GM23338 (cell line): ENCODE results near the gene SYT17. TPM values are rescaled to one million over a fixed set of nuclear protein-coding genes. Genes with fewer than 3 reads are reported as not detected.

Experiments used
- ATAC-seq: fragments of 200-7000 bp; cut with Tn5 transposase; 3 replicates; pipeline ENCODE4 v1.9.1; 2020
- DNase-seq: peaks from one replicate; pipeline ENCODE4 v3.0.0-alpha.2; 2015; ENCODE audit warnings: low spot score
- H2AFZ ChIP-seq: fragments of 200-600 bp; sonication (generic); 2 replicates; pipeline ENCODE4 v1.8.0; 2016; ENCODE audit warnings: antibody characterized with exemption, mild to moderate bottlenecking, moderate library complexity
- H3F3A ChIP-seq: fragments of 200-600 bp; sonication (generic); replicated peaks from 2 replicates; pipeline ENCODE4 v1.8.0; 2017; ENCODE audit warnings: antibody characterized with exemption, mixed run types, low read depth
- H3K27ac ChIP-seq: fragments of 200-600 bp; sonication (generic); 2 replicates; pipeline ENCODE4 v1.6.1; 2016; ENCODE audit warnings: low read depth
- H3K27me3 ChIP-seq: fragments of 200-600 bp; sonication (generic); 2 replicates; pipeline ENCODE4 v1.8.0; 2016; ENCODE audit warnings: mild to moderate bottlenecking, mixed run types, moderate library complexity; ENCODE audit not compliant: insufficient read depth
- H3K36me3 ChIP-seq: fragments of 200-600 bp; sonication (generic); 2 replicates; pipeline ENCODE4 v1.8.0; 2016; ENCODE audit warnings: mild to moderate bottlenecking; ENCODE audit not compliant: insufficient read depth
- H3K4me1 ChIP-seq: fragments of 200-600 bp; sonication (generic); 2 replicates; pipeline ENCODE4 v1.8.0; 2016; ENCODE audit warnings: mild to moderate bottlenecking, moderate library complexity; ENCODE audit not compliant: insufficient read depth
- H3K4me2 ChIP-seq: fragments of 200-600 bp; sonication (generic); 2 replicates; pipeline ENCODE4 v1.7.1; 2017; ENCODE audit warnings: mixed run types
- H3K4me3 ChIP-seq: fragments of 200-600 bp; sonication (generic); 2 replicates; pipeline ENCODE4 v1.6.1; 2016; ENCODE audit warnings: mixed run types
- H3K79me2 ChIP-seq: fragments of 200-600 bp; sonication (generic); replicated peaks from 2 replicates; pipeline ENCODE4 v1.8.0; 2017; ENCODE audit warnings: mild to moderate bottlenecking; ENCODE audit not compliant: insufficient read depth
- H3K9me2 ChIP-seq: fragments of 200-600 bp; sonication (generic); 2 replicates; pipeline ENCODE4 v1.8.0; 2017; ENCODE audit not compliant: insufficient read depth
- H4K20me1 ChIP-seq: fragments of 200-600 bp; sonication (generic); replicated peaks from 2 replicates; pipeline ENCODE4 v1.8.0; 2017; ENCODE audit warnings: mild to moderate bottlenecking; ENCODE audit not compliant: insufficient read depth
- H3K27ac Mint-ChIP-seq: 2 replicates; pipeline ENCODE4 v1.8.0; 2020; ENCODE audit warnings: inconsistent platforms, mild to moderate bottlenecking, moderate library complexity, mixed read lengths
- H3K27me3 Mint-ChIP-seq: 3 replicates; pipeline ENCODE4 v1.8.0; 2022; ENCODE audit warnings: low read depth, mild to moderate bottlenecking, moderate library complexity, mixed read lengths, inconsistent platforms; ENCODE audit not compliant: insufficient read depth, poor library complexity
- H3K36me3 Mint-ChIP-seq: 3 replicates; pipeline ENCODE4 v1.8.0; 2021; ENCODE audit warnings: low read depth, mild to moderate bottlenecking, inconsistent platforms, moderate library complexity, mixed read lengths
- H3K4me1 Mint-ChIP-seq: 3 replicates; pipeline ENCODE4 v1.8.0; 2020; ENCODE audit warnings: mild to moderate bottlenecking, inconsistent platforms, mixed read lengths
- H3K4me3 Mint-ChIP-seq: 3 replicates; pipeline ENCODE4 v1.8.0; 2021; ENCODE audit warnings: moderate library complexity, mild to moderate bottlenecking, inconsistent platforms, mixed read lengths
- H3K9me3 Mint-ChIP-seq: 3 replicates; pipeline ENCODE4 v1.8.0; 2020; ENCODE audit warnings: moderate library complexity, mild to moderate bottlenecking, inconsistent platforms, mixed read lengths
- CREB1 ChIP-seq: fragments of 250-450 bp; sonication (Bioruptor Pico); IDR thresholded peaks from 2 replicates; pipeline ENCODE4 v1.5.0; 2020; ENCODE audit warnings: low read depth, mild to moderate bottlenecking, moderate library complexity
- EZH2 ChIP-seq: fragments of 200-600 bp; sonication (generic); IDR thresholded peaks from one replicate; pipeline ENCODE4 v1.8.0; 2017; ENCODE audit warnings: antibody characterized with exemption, mild to moderate bottlenecking, low read depth; ENCODE audit not compliant: unreplicated experiment
- EZH2phosphoT487 ChIP-seq: fragments of 200-600 bp; sonication (generic); IDR thresholded peaks from one replicate; pipeline ENCODE4 v1.8.1; 2018; ENCODE audit warnings: antibody characterized with exemption; ENCODE audit not compliant: unreplicated experiment
- NANOG ChIP-seq: IDR thresholded peaks from 2 replicates; pipeline ENCODE4 v1.6.1; 2016; ENCODE audit warnings: antibody characterized with exemption, borderline replicate concordance
- POLR2AphosphoS5 ChIP-seq: IDR thresholded peaks from 2 replicates; pipeline ENCODE4 v1.6.1; 2016; ENCODE audit warnings: antibody characterized with exemption, low read depth
- STAT1 ChIP-seq: IDR thresholded peaks from one replicate; pipeline ENCODE4 v1.6.1; 2016; ENCODE audit warnings: antibody characterized with exemption; ENCODE audit not compliant: unreplicated experiment
- ZNF114 ChIP-seq: fragments of 250-450 bp; sonication (Bioruptor Pico); IDR thresholded peaks from 2 replicates; pipeline ENCODE4 v1.5.0; 2020; ENCODE audit warnings: mild to moderate bottlenecking, moderate library complexity
- ZNF331 ChIP-seq: fragments of 250-450 bp; sonication (Bioruptor Pico); IDR thresholded peaks from 2 replicates; pipeline ENCODE4 v1.5.0; 2020; ENCODE audit warnings: low read depth, mild to moderate bottlenecking, moderate library complexity
- polyA plus RNA-seq: library from polyadenylated mRNA; unstranded; fragments of >200 nt; fragmentation: Nextera tagmentation; extraction: Ambion mirVana; gene quantifications from 2 replicates; pipeline ENCODE4 v1.2.1, GENCODE V29; 2016
- total RNA-seq: library from RNA; depleted of rRNA; stranded (reverse); fragments of >200 nt; shearing (Covaris generic); gene quantifications from 2 replicates; pipeline ENCODE4 v1.2.3, GENCODE V29; 2014
- TF ChIP-seq, protein P1 (sequence below): IDR thresholded peaks from 2 replicates; pipeline ENCODE4 v1.6.1; 2016; ENCODE audit warnings: antibody characterized with exemption
- TF ChIP-seq, protein P2 (sequence below): fragments of 250-450 bp; sonication (Bioruptor Pico); IDR thresholded peaks from 2 replicates; pipeline ENCODE4 v1.5.0; 2020; ENCODE audit warnings: mild to moderate bottlenecking, moderate library complexity
- TF ChIP-seq, protein P3 (sequence below), 2 experiments: fragments of 200-600 bp in 1 of 2; sonication (generic) in 1 of 2; conservative IDR thresholded peaks; 2 replicates each; pipeline versions ENCODE4 v1.5.1 to v1.6.1; 2016 to 2017; ENCODE audit warnings: antibody characterized with exemption in 2 of 2, low read depth in 2 of 2, mild to moderate bottlenecking in 2 of 2, moderate library complexity in 1 of 2

Gene SYT17
- total and polyA plus RNA-seq, 2 experiments from 2014 or later, result 5.3 to 9.5 TPM

DNA sequence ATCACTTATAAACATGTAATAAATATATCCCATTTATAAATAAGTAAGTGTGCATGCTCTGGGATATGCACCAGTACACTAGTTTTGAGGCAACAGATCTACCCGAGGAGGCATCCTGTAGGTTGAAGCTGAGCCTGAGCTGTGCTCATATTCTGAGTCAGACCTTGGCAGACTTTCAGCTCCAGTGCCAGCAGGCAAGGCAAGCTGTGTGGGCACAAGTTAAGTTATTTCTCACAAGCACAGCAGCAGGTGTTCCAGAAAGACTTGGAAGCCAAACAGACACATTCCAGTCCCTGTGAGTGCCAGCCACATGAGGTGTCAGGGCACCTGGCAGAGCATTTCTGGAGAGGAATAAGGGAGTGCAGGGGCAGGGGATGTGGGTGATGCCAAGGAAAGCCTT lies 116.2 kb downstream of the SYT17 start:
- Histone ChIP-seq H3K79me2 (no peaks in the 10 kb centered on the region), H4K20me1 (no peaks in the 10 kb centered on the region), H3K36me3 (no peaks in the 10 kb centered on the region), H3K4me2 (no peak overlapping the region), H2AFZ (no peak overlapping the region), H3F3A (no peaks in the 10 kb centered on the region), H3K27ac (no peak overlapping the region), H3K9me2 (0 out of 2 replicates have a peak, but pooled peaks cover 4% of the 10 kb centered on the region), H3K27me3 (no peaks in the 10 kb centered on the region), H3K4me3 (no peak overlapping the region), H3K4me1 (peaks cover 26% of the 10 kb centered on the region)
- no peak for ATAC-seq
- Mint-ChIP-seq H3K4me3 (no peak overlapping the region), H3K4me1 (peaks cover 24% of the 10 kb centered on the region), H3K27ac (no peak overlapping the region), H3K9me3 (peaks cover 11% of the 10 kb centered on the region), H3K27me3 (peaks cover 4% of the 10 kb centered on the region), H3K36me3 (0 out of 3 replicates have a peak, but pooled peaks cover 2% of the 10 kb centered on the region)
- no peak for DNase-seq
- no peak for TF ChIP-seq EZH2phosphoT487
- TF ChIP-seq, protein P1, sequence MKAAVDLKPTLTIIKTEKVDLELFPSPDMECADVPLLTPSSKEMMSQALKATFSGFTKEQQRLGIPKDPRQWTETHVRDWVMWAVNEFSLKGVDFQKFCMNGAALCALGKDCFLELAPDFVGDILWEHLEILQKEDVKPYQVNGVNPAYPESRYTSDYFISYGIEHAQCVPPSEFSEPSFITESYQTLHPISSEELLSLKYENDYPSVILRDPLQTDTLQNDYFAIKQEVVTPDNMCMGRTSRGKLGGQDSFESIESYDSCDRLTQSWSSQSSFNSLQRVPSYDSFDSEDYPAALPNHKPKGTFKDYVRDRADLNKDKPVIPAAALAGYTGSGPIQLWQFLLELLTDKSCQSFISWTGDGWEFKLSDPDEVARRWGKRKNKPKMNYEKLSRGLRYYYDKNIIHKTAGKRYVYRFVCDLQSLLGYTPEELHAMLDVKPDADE, result no peak
- no peak for TF ChIP-seq NANOG
- TF ChIP-seq EZH2, result no peak

DNA sequence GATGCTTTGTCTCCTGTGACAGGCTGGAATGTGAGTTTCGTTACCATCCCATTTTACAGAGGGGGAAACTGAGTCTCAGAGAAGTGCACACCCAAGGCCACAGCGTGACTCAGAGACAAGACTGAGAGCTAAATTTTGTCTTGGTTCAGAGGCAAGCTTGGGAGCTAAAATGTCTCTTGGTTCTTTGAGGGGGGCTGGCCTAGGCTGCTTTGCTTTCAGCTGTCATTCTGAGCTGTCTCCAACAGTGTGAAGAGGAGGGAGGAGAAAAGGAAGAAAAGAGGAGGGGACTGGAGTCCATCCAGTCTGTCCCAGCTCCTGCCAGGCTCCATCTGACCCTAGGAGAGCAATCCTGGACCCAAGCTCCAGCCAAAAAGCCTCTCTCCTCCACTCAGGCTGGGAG lies 117.4 kb downstream of the SYT17 start, which contains the start of gene CLEC19A:
TSS of gene CLEC19A (plus strand) at position 301 of the 400 bp plus-strand sequence. CDS start 121 bp downstream, outside the sequence.
- Mint-ChIP-seq H3K9me3 (peaks cover 11% of the 10 kb centered on the region), H3K27ac (no peak within 1 kb of the TSS), H3K4me3 (no peak within 1 kb of the TSS)
- no peak for TF ChIP-seq ZNF114 (CRISPR knock-in tag)
- TF ChIP-seq ZNF331 (CRISPR knock-in tag), result no peak
- TF ChIP-seq, protein P1, result no peak
- TF ChIP-seq POLR2AphosphoS5, result no peak
- no peak for TF ChIP-seq STAT1
- no peak for TF ChIP-seq CREB1 (CRISPR knock-in tag)
- TF ChIP-seq, protein P2, sequence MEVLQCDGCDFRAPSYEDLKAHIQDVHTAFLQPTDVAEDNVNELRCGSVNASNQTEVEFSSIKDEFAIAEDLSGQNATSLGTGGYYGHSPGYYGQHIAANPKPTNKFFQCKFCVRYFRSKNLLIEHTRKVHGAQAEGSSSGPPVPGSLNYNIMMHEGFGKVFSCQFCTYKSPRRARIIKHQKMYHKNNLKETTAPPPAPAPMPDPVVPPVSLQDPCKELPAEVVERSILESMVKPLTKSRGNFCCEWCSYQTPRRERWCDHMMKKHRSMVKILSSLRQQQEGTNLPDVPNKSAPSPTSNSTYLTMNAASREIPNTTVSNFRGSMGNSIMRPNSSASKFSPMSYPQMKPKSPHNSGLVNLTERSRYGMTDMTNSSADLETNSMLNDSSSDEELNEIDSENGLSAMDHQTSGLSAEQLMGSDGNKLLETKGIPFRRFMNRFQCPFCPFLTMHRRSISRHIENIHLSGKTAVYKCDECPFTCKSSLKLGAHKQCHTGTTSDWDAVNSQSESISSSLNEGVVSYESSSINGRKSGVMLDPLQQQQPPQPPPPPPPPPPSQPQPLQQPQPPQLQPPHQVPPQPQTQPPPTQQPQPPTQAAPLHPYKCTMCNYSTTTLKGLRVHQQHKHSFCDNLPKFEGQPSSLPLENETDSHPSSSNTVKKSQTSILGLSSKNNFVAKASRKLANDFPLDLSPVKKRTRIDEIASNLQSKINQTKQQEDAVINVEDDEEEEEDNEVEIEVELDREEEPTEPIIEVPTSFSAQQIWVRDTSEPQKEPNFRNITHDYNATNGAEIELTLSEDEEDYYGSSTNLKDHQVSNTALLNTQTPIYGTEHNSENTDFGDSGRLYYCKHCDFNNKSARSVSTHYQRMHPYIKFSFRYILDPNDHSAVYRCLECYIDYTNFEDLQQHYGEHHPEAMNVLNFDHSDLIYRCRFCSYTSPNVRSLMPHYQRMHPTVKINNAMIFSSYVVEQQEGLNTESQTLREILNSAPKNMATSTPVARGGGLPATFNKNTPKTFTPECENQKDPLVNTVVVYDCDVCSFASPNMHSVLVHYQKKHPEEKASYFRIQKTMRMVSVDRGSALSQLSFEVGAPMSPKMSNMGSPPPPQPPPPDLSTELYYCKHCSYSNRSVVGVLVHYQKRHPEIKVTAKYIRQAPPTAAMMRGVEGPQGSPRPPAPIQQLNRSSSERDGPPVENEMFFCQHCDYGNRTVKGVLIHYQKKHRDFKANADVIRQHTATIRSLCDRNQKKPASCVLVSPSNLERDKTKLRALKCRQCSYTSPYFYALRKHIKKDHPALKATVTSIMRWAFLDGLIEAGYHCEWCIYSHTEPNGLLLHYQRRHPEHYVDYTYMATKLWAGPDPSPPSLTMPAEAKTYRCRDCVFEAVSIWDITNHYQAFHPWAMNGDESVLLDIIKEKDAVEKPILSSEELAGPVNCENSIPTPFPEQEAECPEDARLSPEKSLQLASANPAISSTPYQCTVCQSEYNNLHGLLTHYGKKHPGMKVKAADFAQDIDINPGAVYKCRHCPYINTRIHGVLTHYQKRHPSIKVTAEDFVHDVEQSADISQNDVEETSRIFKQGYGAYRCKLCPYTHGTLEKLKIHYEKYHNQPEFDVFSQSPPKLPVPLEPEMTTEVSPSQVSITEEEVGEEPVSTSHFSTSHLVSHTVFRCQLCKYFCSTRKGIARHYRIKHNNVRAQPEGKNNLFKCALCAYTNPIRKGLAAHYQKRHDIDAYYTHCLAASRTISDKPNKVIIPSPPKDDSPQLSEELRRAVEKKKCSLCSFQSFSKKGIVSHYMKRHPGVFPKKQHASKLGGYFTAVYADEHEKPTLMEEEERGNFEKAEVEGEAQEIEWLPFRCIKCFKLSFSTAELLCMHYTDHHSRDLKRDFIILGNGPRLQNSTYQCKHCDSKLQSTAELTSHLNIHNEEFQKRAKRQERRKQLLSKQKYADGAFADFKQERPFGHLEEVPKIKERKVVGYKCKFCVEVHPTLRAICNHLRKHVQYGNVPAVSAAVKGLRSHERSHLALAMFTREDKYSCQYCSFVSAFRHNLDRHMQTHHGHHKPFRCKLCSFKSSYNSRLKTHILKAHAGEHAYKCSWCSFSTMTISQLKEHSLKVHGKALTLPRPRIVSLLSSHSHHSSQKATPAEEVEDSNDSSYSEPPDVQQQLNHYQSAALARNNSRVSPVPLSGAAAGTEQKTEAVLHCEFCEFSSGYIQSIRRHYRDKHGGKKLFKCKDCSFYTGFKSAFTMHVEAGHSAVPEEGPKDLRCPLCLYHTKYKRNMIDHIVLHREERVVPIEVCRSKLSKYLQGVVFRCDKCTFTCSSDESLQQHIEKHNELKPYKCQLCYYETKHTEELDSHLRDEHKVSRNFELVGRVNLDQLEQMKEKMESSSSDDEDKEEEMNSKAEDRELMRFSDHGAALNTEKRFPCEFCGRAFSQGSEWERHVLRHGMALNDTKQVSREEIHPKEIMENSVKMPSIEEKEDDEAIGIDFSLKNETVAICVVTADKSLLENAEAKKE (CRISPR knock-in tag), result no peak
- no peak for TF ChIP-seq EZH2phosphoT487
- TF ChIP-seq, protein P3, sequence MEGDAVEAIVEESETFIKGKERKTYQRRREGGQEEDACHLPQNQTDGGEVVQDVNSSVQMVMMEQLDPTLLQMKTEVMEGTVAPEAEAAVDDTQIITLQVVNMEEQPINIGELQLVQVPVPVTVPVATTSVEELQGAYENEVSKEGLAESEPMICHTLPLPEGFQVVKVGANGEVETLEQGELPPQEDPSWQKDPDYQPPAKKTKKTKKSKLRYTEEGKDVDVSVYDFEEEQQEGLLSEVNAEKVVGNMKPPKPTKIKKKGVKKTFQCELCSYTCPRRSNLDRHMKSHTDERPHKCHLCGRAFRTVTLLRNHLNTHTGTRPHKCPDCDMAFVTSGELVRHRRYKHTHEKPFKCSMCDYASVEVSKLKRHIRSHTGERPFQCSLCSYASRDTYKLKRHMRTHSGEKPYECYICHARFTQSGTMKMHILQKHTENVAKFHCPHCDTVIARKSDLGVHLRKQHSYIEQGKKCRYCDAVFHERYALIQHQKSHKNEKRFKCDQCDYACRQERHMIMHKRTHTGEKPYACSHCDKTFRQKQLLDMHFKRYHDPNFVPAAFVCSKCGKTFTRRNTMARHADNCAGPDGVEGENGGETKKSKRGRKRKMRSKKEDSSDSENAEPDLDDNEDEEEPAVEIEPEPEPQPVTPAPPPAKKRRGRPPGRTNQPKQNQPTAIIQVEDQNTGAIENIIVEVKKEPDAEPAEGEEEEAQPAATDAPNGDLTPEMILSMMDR (conservative IDR thresholded peaks at IDR 0.05; ENCODE audit: low read depth in 2 of 2), result no peak

More for the DNA sequence above, 117.4 kb downstream of the SYT17 start, which contains the start of gene CLEC19A:
- Histone ChIP-seq H3K4me1 (peaks cover 30% of the 10 kb centered on the region), H3K27ac (no peak within 1 kb of the TSS), H2AFZ (no peak within 1 kb of the TSS), H4K20me1 (no peaks in the 10 kb centered on the region), H3K4me2 (no peak within 1 kb of the TSS), H3K27me3 (no peaks in the 10 kb centered on the region), H3K79me2 (no peaks in the 10 kb centered on the region), H3K9me2 (0 out of 2 replicates have a peak, but pooled peaks cover 4% of the 10 kb centered on the region), H3K4me3 (no peak within 1 kb of the TSS), H3K36me3 (no peaks in the 10 kb centered on the region), H3F3A (no peaks in the 10 kb centered on the region)
- Mint-ChIP-seq H3K36me3 (0 out of 3 replicates have a peak, but pooled peaks cover 2% of the 10 kb centered on the region), H3K4me1 (peaks cover 34% of the 10 kb centered on the region), H3K27me3 (peaks cover 4% of the 10 kb centered on the region)
- ATAC-seq, result no peak
- no peak for DNase-seq
